NCI-H748 (cell line): ENCODE results near the gene ARID1B.

Experiments used
- DNase-seq: peaks from one replicate; lab custom pipeline; 2025; ENCODE audit not compliant: unreplicated experiment; lab: John Stamatoyannopoulos, UW

ARID1B gene

GRCh38 chr6:157117431-157118095, 340.4 kb downstream of the ARID1B start:
- no peak for DNase-seq

- no peak for DNase-seq
Measured at GRCh38 chr6:157119502-157120027, 342.4 kb downstream of the ARID1B start.

- DNase-seq: no peak
Measured at GRCh38 chr6:157120534-157121232, 343.5 kb downstream of the ARID1B start.

GRCh38 chr6:157121897-157122296, 344.7 kb downstream of the ARID1B start:
- no peak for DNase-seq

- no peak for DNase-seq
Measured at GRCh38 chr6:157123234-157123633, 346.1 kb downstream of the ARID1B start.

GRCh38 chr6:157124485-157125254, 347.5 kb downstream of the ARID1B start:
- DNase-seq: no peak

- DNase-seq: no peak
Measured at GRCh38 chr6:157125531-157125930, 348.4 kb downstream of the ARID1B start.

GRCh38 chr6:157126183-157127098, 349.3 kb downstream of the ARID1B start:
- DNase-seq: no peak

- DNase-seq: no peak
Measured at GRCh38 chr6:157128235-157128775, 351.1 kb downstream of the ARID1B start.

GRCh38 chr6:157131250-157131649, 354.1 kb downstream of the ARID1B start:
- DNase-seq: no peak

- peak; percentile 26 for DNase-seq
Measured at GRCh38 chr6:157133856-157134255, 356.7 kb downstream of the ARID1B start.

- no peak for DNase-seq
Measured at GRCh38 chr6:157134402-157135047, 357.3 kb downstream of the ARID1B start.

GRCh38 chr6:157135691-157136090, 358.5 kb downstream of the ARID1B start:
- no peak for DNase-seq

- no peak for DNase-seq
Measured at GRCh38 chr6:157137501-157137900, 360.3 kb downstream of the ARID1B start.

GRCh38 chr6:157139054-157139708, 362.0 kb downstream of the ARID1B start:
- peak; percentile 35 for DNase-seq

GRCh38 chr6:157143171-157143889, 366.2 kb downstream of the ARID1B start:
- peak; percentile 13 for DNase-seq

GRCh38 chr6:157143890-157144798, 367.0 kb downstream of the ARID1B start:
- DNase-seq: no peak
